ENCODE measurements around the gene SEPHS1. TPM values are rescaled to one million over a fixed set of nuclear protein-coding genes. Genes with fewer than 3 reads are reported as not detected.

The SEPHS1 gene
- total and polyA plus RNA-seq, 2 experiments from 2014 or later: 45.9 to 52.8 TPM

- H3K9me3 ChIP-seq (ENCODE audit: low read depth): no peaks in the 10 kb centered on the region
- H3K9me2 ChIP-seq (replicated peaks; ENCODE audit: insufficient read depth): no peaks in the 10 kb centered on the region
- H3K27ac ChIP-seq: peak overlapping the region; percentile 41
- H4K20me1 ChIP-seq (ENCODE audit: insufficient read depth, poor library complexity, severe bottlenecking): peaks cover 7% of the 10 kb centered on the region
- no peaks in the 10 kb centered on the region for H3K36me3 ChIP-seq (replicated peaks; ENCODE audit: insufficient read depth, low read depth)
- no peaks in the 10 kb centered on the region for H3K27me3 ChIP-seq
- H3K79me2 ChIP-seq: peaks cover 69% of the 10 kb centered on the region
- peak overlapping the region; percentile 40 for H3K4me2 ChIP-seq
- no peak for DNase-seq (ENCODE audit: low spot score)
- WGBS (ENCODE audit: low lambda C conversion rate, missing lambda C conversion rate): 87% methylated on average over 12 of the region's 12 CpGs
- H3K4me3 ChIP-seq: no peak overlapping the region
- TF ChIP-seq CTCF (IDR thresholded peaks at IDR 0.05; ENCODE audit: poor library complexity) (no peak), EZH2phosphoT487 (IDR thresholded peaks at IDR 0.05; ENCODE audit: low read depth, severe bottlenecking, unreplicated experiment) (no peak), EZH2 (IDR thresholded peaks at IDR 0.05; ENCODE audit: borderline replicate concordance) (no peak)
- H2AFZ ChIP-seq: no peak overlapping the region
- peaks cover 32% of the 10 kb centered on the region for H3K4me1 ChIP-seq (ENCODE audit: insufficient read depth)
Measured at GRCh38 chr10:13340626-13341376, 7.3 kb downstream of the SEPHS1 start.

DNA sequence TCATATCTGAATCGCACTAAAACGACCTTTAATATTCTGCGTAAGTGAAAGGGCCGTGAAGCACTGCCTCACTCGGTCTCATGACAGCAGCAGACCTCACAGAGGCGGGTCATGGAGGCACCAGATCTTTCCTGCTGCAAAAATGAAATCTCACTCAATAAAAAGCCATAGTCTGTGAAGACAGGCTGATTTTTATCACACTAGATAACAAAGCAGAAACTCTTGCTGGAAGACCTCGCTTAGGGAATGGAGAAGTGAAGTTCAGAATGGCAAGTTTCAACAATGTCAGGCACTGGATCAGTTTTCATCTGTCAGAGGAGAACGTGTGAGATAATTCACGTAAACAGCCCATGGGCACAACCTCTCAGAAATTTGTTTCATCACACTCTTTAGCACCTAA lies 8.0 kb downstream of the SEPHS1 start:
- no peak for TF ChIP-seq EZH2phosphoT487 (IDR thresholded peaks at IDR 0.05; ENCODE audit: low read depth, severe bottlenecking, unreplicated experiment)
- TF ChIP-seq EZH2 (IDR thresholded peaks at IDR 0.05; ENCODE audit: borderline replicate concordance): no peak
- no peak for TF ChIP-seq CTCF (IDR thresholded peaks at IDR 0.05; ENCODE audit: poor library complexity)
- DNase-seq (ENCODE audit: low spot score): no peak
- Histone ChIP-seq H3K27ac (peak overlapping the region; percentile 41), H3K36me3 (replicated peaks; ENCODE audit: insufficient read depth, low read depth) (no peaks in the 10 kb centered on the region), H3K4me2 (peak overlapping the region; percentile 40), H2AFZ (no peak overlapping the region), H4K20me1 (ENCODE audit: insufficient read depth, poor library complexity, severe bottlenecking) (peaks cover 7% of the 10 kb centered on the region), H3K4me1 (ENCODE audit: insufficient read depth) (peaks cover 28% of the 10 kb centered on the region), H3K9me3 (ENCODE audit: low read depth) (no peaks in the 10 kb centered on the region), H3K4me3 (no peak overlapping the region), H3K79me2 (peaks cover 61% of the 10 kb centered on the region), H3K9me2 (replicated peaks; ENCODE audit: insufficient read depth) (no peaks in the 10 kb centered on the region), H3K27me3 (no peaks in the 10 kb centered on the region)
- WGBS (ENCODE audit: low lambda C conversion rate, missing lambda C conversion rate): 58% methylated on average over 9 of the region's 9 CpGs

DNA sequence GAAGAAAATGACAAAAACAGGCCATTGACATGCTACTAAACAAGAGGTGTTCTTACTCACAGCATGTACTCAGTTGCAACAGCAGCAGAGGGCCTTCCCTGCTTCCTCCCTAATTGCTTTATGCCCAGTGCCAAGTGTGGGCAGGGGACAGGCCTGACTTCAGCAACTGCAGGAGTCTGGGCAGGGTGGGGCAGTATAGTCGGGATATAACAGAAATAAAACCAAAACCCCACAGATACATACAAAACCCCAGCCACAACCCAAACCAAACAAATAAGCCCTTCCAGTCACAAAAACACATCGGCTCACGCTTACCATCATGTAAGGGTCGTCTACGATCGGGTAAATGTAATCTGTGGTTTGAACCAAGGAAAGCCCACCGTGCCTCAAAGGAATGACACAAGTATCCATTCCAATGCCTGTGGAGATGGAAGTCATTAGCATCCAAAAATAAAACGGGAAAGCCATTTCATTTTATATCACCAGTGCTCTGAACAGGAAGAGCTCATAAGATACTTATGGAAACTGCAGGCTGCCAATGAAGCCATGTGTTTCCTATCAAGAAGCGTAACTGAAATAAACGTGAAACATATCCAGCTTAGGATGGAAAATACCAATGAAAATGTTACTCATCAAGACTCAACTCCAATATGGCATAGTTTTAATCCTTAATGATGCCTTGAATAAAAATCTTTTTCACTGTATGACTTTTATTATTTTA lies 9.5 kb downstream of the SEPHS1 start:
- TF ChIP-seq EZH2phosphoT487 (IDR thresholded peaks at IDR 0.05; ENCODE audit: low read depth, severe bottlenecking, unreplicated experiment) (no peak), CTCF (IDR thresholded peaks at IDR 0.05; ENCODE audit: poor library complexity) (no peak), EZH2 (IDR thresholded peaks at IDR 0.05; ENCODE audit: borderline replicate concordance) (no peak)
- peak overlapping the region; percentile 40 for H3K4me2 ChIP-seq

More for the DNA sequence above, 9.5 kb downstream of the SEPHS1 start:
- no peaks in the 10 kb centered on the region for H3K36me3 ChIP-seq (replicated peaks; ENCODE audit: insufficient read depth, low read depth)
- no peaks in the 10 kb centered on the region for H3K9me3 ChIP-seq (ENCODE audit: low read depth)
- no peak overlapping the region for H3K4me3 ChIP-seq
- H3K4me1 ChIP-seq (ENCODE audit: insufficient read depth): peaks cover 28% of the 10 kb centered on the region
- H2AFZ ChIP-seq: no peak overlapping the region
- H3K27ac ChIP-seq: peak overlapping the region; percentile 76
- H3K27me3 ChIP-seq: no peaks in the 10 kb centered on the region
- WGBS (ENCODE audit: low lambda C conversion rate, missing lambda C conversion rate): 60% methylated on average over 10 of the region's 10 CpGs
- peaks cover 7% of the 10 kb centered on the region for H4K20me1 ChIP-seq (ENCODE audit: insufficient read depth, poor library complexity, severe bottlenecking)
- H3K79me2 ChIP-seq: peaks cover 46% of the 10 kb centered on the region
- H3K9me2 ChIP-seq (replicated peaks; ENCODE audit: insufficient read depth): no peaks in the 10 kb centered on the region
- peak; percentile 29 for DNase-seq (ENCODE audit: low spot score)
